Suprapubic skin (tissue), 4 donors: ENCODE data around the gene GNG4. TPM values are rescaled to one million over a fixed set of nuclear protein-coding genes. Genes with fewer than 3 reads are reported as not detected.
"Not testable (repeated sequence)": the region's sequence is repeated elsewhere in the genome, so short reads cannot be mapped to it uniquely, and the experiment has no call there.

Experiments used
- DNase-seq, 2 donors: peaks; one replicate each; pipeline ENCODE4 v3.0.0-alpha.2; 2019; ENCODE audit warnings: low spot score in 2 of 2
- H3K27ac ChIP-seq: fragments of 200-600 bp; sonication (generic); one replicate; pipeline ENCODE4 v1.5.1; 2019
- H3K27me3 ChIP-seq: fragments of 200-600 bp; sonication (generic); one replicate; pipeline ENCODE4 v1.5.1; 2019
- H3K36me3 ChIP-seq: fragments of 200-600 bp; sonication (generic); one replicate; pipeline ENCODE4 v1.5.1; 2019
- H3K4me1 ChIP-seq: fragments of 200-600 bp; sonication (generic); one replicate; pipeline ENCODE4 v1.5.1; 2019
- H3K4me3 ChIP-seq: fragments of 200-600 bp; sonication (generic); one replicate; pipeline ENCODE4 v1.5.1; 2019; ENCODE audit warnings: mild to moderate bottlenecking
- H3K9me3 ChIP-seq: fragments of 200-600 bp; sonication (generic); one replicate; pipeline ENCODE4 v1.5.1; 2019
- EP300 ChIP-seq: sonication (generic); formaldehyde crosslinking; IDR thresholded peaks from one replicate; pipeline ENCODE4 v1.6.1; 2017; ENCODE audit warnings: antibody characterized with exemption
- POLR2A ChIP-seq, 2 donors: fragments of 450-650 bp; IDR thresholded peaks; one replicate each; pipeline ENCODE4 v1.6.1; 2017; ENCODE audit warnings: antibody characterized with exemption in 2 of 2, mild to moderate bottlenecking in 2 of 2, moderate library complexity in 2 of 2
- POLR2AphosphoS5 ChIP-seq, 3 donors: sonication (generic); formaldehyde crosslinking; IDR thresholded peaks; one replicate each; pipeline ENCODE4 v1.6.1; 2017; ENCODE audit warnings: antibody characterized with exemption in 3 of 3
- WGBS: methylation state at CpG from one replicate; pipeline ENCODE4 v1.1.5; 2018; 5-methylcytosine and 5-hydroxymethylcytosine counted together
- total RNA-seq, 4 donors: library from RNA; depleted of rRNA; stranded (reverse); fragments of >200 nt; gene quantifications; one replicate each; pipeline ENCODE4 v1.1.0, GENCODE V29; 2016
- TF ChIP-seq, protein P1 (sequence below), 2 donors: fragments of 200-600 bp in 1 of 2; fragments of 450-650 bp in 1 of 2; sonication (generic) in 1 of 2; IDR thresholded peaks; one replicate each; pipeline ENCODE4 v1.5.1; 2016 to 2019; ENCODE audit warnings: antibody characterized with exemption in 2 of 2, mild to moderate bottlenecking in 1 of 2, moderate library complexity in 1 of 2

The GNG4 gene
- total RNA-seq, 4 donors from 2014 or later = 0.13 to 0.76 (median 0.72) TPM; not detected in 1

DNA sequence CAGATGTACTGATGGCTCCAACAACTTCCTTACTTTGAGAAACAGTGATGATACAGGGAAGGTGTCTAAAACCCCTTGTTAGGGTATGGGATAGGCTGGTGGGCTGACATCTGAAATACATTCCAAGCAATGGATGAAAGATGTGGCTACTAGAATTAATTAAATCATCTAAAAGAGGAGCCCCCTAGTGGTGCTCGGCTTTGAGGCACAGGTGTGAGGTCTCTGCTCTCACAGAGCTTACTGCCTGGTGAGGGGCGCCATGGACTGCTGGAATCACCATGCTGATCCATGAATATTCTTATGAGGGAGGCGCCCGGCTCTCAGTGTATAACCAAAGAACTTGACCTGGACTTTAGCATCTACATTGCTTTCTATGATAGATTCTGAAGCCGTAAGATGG is 48.5 kb downstream of the GNG4 start:
- Histone ChIP-seq H3K27me3 (no peaks in the 10 kb centered on the region), H3K4me1 (no peaks in the 10 kb centered on the region), H3K36me3 (no peaks in the 10 kb centered on the region), H3K4me3 (no peak overlapping the region), H3K9me3 (no peaks in the 10 kb centered on the region), H3K27ac (no peak overlapping the region)
- no peak for DNase-seq
- TF ChIP-seq EP300 = no peak
- TF ChIP-seq POLR2AphosphoS5 (IDR thresholded peaks at IDR 0.05) = no peak
- TF ChIP-seq, protein P1, sequence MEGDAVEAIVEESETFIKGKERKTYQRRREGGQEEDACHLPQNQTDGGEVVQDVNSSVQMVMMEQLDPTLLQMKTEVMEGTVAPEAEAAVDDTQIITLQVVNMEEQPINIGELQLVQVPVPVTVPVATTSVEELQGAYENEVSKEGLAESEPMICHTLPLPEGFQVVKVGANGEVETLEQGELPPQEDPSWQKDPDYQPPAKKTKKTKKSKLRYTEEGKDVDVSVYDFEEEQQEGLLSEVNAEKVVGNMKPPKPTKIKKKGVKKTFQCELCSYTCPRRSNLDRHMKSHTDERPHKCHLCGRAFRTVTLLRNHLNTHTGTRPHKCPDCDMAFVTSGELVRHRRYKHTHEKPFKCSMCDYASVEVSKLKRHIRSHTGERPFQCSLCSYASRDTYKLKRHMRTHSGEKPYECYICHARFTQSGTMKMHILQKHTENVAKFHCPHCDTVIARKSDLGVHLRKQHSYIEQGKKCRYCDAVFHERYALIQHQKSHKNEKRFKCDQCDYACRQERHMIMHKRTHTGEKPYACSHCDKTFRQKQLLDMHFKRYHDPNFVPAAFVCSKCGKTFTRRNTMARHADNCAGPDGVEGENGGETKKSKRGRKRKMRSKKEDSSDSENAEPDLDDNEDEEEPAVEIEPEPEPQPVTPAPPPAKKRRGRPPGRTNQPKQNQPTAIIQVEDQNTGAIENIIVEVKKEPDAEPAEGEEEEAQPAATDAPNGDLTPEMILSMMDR (IDR thresholded peaks at IDR 0.05) = peak in 1 of 2 donors; percentile 11
- no peak for TF ChIP-seq POLR2A (IDR thresholded peaks at IDR 0.05)
- 83% methylated on average over 5 of the region's 5 CpGs for WGBS

DNA sequence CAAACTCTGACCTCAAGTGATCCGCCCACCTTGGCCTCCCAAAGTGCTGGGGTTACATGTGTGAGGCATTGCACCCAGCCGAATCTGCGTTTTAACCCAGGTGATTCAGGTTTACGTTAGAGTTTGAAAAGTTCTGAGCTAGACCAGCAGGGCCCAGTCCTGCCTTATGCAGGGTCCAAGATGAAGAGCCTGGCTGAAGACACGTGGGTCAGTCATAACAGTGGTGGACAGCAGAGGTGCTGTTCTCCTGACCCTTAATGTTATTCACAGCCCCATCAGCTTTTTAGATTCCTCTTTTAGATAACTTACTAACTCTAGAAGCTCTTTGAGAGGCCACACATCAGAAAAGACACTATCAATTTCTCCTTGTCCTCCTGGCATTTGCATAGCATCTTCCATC is 50.0 kb downstream of the GNG4 start:
- Histone ChIP-seq H3K27ac (no peak overlapping the region), H3K9me3 (no peaks in the 10 kb centered on the region), H3K36me3 (no peaks in the 10 kb centered on the region), H3K4me1 (no peaks in the 10 kb centered on the region), H3K27me3 (peaks cover 2% of the 10 kb centered on the region), H3K4me3 (no peak overlapping the region)
- TF ChIP-seq, protein P1 (IDR thresholded peaks at IDR 0.05) = no peak
- TF ChIP-seq POLR2A (IDR thresholded peaks at IDR 0.05) = no peak
- no peak for TF ChIP-seq EP300
- TF ChIP-seq POLR2AphosphoS5 (IDR thresholded peaks at IDR 0.05) = no peak
- WGBS = 81% methylated on average over 5 of the region's 5 CpGs
- DNase-seq = no peak

DNA sequence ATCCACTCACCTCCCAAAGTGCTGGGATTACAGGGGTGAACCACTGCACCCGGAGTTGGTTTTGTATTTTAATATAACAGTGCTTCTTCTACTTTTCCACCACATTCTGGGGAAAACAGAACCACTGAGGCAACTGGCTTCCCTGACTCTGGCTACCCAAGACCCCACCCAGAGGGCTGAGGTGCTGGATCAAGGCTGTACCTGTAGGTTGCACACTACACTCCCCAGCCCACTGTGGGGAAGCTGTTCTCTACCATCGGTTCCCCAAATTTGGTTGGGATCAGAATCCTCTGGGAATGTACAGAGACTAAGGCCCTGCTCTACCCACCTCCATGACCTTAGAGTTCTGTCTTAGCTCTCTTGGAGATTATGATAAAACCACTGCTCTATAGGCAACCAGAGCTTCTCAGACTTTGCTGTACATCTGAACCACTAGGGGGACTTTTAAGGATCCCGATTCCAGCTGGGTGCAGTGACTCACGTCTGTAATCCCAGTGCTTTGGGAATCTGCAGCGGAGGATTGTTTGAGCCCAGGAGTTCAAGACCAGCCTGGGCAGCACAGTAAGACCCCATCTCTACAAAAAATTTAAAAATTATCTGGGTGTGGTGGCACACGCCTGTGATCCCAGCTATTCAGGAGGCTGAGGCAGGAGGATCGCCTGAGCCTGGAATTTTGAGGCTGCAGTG is 51.6 kb downstream of the GNG4 start:
- DNase-seq = no peak
- Histone ChIP-seq H3K27me3 (peaks cover 4% of the 10 kb centered on the region), H3K4me1 (no peaks in the 10 kb centered on the region), H3K4me3 (no peak overlapping the region), H3K27ac (no peak overlapping the region), H3K9me3 (no peaks in the 10 kb centered on the region), H3K36me3 (no peaks in the 10 kb centered on the region)
- no peak for TF ChIP-seq POLR2A (IDR thresholded peaks at IDR 0.05)
- no peak for TF ChIP-seq EP300
- 78% methylated on average over 7 of the region's 7 CpGs for WGBS

DNA sequence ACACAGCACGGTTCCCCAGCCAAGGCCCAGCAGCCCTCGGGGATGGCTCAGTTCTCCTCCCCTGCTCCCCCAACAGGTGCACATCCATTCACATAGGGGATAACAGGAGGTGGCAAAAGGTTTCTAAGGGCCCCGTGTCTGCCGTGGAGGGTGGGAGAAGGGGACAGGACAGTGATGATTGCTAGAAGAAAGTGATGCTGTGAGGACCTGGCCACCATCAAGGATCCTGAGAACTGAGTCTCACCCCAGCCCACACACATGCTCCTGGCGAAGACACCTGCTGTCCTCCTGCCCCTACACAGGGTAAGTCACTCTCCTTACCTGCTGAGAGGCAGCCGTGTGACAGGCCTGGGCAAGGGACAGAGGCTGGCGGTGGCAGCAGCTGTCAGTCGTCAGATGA is 54.5 kb downstream of the GNG4 start:
- 67% methylated on average over 1 of the region's 8 CpGs for WGBS
- H3K36me3 ChIP-seq = no peaks in the 10 kb centered on the region
- TF ChIP-seq POLR2A (IDR thresholded peaks at IDR 0.05) (no peak), EP300 (no peak), POLR2AphosphoS5 (IDR thresholded peaks at IDR 0.05) (no peak)
- TF ChIP-seq, protein P1 (IDR thresholded peaks at IDR 0.05) = no peak
- H3K4me1 ChIP-seq = no peaks in the 10 kb centered on the region
- H3K9me3 ChIP-seq = no peaks in the 10 kb centered on the region
- no peak for DNase-seq
- peaks cover 6% of the 10 kb centered on the region for H3K27me3 ChIP-seq
- no peak overlapping the region for H3K27ac ChIP-seq
- H3K4me3 ChIP-seq = no peak overlapping the region

DNA sequence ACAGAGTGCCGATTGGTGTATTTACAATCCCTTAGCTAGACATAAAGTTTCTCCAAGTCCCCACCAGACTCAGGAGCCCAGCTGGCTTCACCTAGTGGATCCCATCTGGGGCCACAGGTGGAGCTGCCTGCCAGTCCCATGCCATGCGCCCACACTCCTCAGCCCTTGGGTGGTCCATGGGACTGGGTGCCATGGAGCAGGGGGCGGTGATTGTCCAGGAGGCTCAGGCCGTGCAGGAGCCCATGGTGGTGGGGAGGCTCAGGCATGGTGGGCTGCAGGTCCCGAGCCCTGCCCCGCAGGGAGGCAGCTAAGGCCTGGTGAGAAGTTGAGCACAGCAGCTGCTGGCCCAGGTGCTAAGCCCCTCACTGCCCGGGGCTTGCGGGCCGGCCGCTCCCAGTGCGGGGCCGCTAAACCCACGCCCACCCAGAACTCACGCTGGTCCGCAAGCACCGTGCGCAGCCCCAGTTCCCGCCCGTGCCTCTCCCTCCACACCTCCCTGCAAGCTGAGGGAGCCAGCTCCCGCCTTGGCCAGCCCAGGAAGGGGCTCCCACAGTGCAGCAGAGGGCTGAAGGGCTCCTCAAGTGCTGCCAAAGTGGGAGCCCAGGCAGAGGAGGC is 55.2 kb downstream of the GNG4 start:
- not testable (repeated sequence) for H3K9me3 ChIP-seq, H3K27me3 ChIP-seq, H3K36me3 ChIP-seq, H3K4me3 ChIP-seq, H3K27ac ChIP-seq, DNase-seq, H3K4me1 ChIP-seq
- WGBS = 100% methylated on average over 3 of the region's 20 CpGs

DNA sequence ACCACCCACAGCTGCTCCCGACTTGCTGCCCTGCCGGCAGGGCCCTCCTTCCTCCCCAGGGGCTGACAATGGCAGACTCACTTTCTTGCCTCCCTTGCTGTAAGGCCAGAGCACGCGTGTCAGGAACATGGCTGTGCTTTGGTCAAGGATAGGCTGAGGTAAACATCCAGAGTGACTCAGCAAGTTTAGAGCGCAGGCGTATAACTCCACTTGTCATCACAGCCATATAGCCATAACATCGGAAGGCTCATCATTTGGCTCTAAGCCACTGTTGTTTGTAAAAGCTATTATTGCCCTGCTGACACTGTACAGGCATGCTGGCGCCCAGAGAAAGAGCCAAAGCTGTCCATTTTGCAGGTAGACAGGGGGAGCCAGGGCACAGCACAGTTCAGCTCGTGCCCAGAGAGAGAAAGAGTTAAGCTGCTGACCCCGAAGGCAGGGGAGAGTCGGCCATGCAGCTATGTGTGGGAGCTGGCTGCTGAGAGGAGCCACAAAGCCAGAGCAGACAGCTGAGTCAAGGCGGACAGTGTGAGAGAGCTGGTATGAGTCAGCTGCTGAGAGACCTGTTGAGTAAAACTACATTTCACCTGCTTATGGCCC is 60.6 kb downstream of the GNG4 start:
- H3K27me3 ChIP-seq = peaks cover 14% of the 10 kb centered on the region
- WGBS = 96% methylated on average over 7 of the region's 12 CpGs
- no peak for TF ChIP-seq EP300
- TF ChIP-seq POLR2A (IDR thresholded peaks at IDR 0.05) = no peak
- TF ChIP-seq, protein P1 (IDR thresholded peaks at IDR 0.05) = no peak
- no peak for TF ChIP-seq POLR2AphosphoS5 (IDR thresholded peaks at IDR 0.05)
- no peaks in the 10 kb centered on the region for H3K36me3 ChIP-seq
- H3K4me3 ChIP-seq = no peak overlapping the region
- DNase-seq = no peak
- H3K27ac ChIP-seq = no peak overlapping the region
- H3K4me1 ChIP-seq = no peaks in the 10 kb centered on the region
- no peaks in the 10 kb centered on the region for H3K9me3 ChIP-seq
